GM21825 (cell line): ENCODE measurements around the gene ERFL.
A peak's percentile ranks its signal among the peaks of the same experiment; 100 is the strongest.

Experiments
- ATAC-seq: cut with Tn5 transposase; IDR thresholded peaks from one replicate; pipeline ENCODE4 v1.9.1; 2021; ENCODE audit warnings: mild to moderate bottlenecking, moderate library complexity; ENCODE audit not compliant: unreplicated experiment

ERFL gene

GRCh38 chr19:41861116-41861768 lies 67.0 kb downstream of the ERFL start:
- no peak for ATAC-seq

- ATAC-seq, result no peak
These were observed 67.7 kb downstream of the ERFL start for GRCh38 chr19:41860419-41861115.

GRCh38 chr19:41859618-41860418 lies 68.4 kb downstream of the ERFL start, which contains the start of gene RPS19:
Gene RPS19, plus strand, starts transcription at chr19:41860255. Its CDS starts 520 bp downstream, at chr19:41860775.
- ATAC-seq, result peak; percentile 75

GRCh38 chr19:41859213-41859617 lies 69.0 kb downstream of the ERFL start:
- ATAC-seq, result no peak
